IPS DF 6.9 (cell line): ENCODE data around the gene PCDH12.

Experiments used
- DNase-seq: peaks from one replicate; pipeline ENCODE4 v3.0.0-alpha.2; 2013; ENCODE audit warnings: low read depth, low spot score
- H3K27ac ChIP-seq: one replicate; pipeline ENCODE4 v1.5.1; 2013; ENCODE audit warnings: low read length, control low read depth
- H3K27me3 ChIP-seq: 2 replicates; pipeline ENCODE4 v1.6.1; 2013; ENCODE audit warnings: mild to moderate bottlenecking, low read length; ENCODE audit not compliant: control insufficient read depth, insufficient read depth
- H3K36me3 ChIP-seq: 2 replicates; pipeline ENCODE4 v1.6.1; 2013; ENCODE audit warnings: low read length; ENCODE audit not compliant: control insufficient read depth, insufficient read depth
- H3K4me1 ChIP-seq: 2 replicates; pipeline ENCODE4 v1.6.1; 2013; ENCODE audit warnings: low read length; ENCODE audit not compliant: control insufficient read depth, insufficient read depth
- H3K4me3 ChIP-seq: 2 replicates; pipeline ENCODE4 v1.5.1; 2013; ENCODE audit warnings: mild to moderate bottlenecking, low read length
- H3K9me3 ChIP-seq: 2 replicates; pipeline ENCODE4 v1.6.1; 2013; ENCODE audit warnings: low read length, inconsistent platforms; ENCODE audit not compliant: control insufficient read depth, insufficient read depth
- WGBS: extraction: QIAGEN DNeasy Blood & Tissue Kit; methylation state at CpG from one replicate; pipeline ENCODE4 v1.1.7; 2013; ENCODE audit warnings: mixed read lengths, missing lambda C conversion rate; ENCODE audit not compliant: insufficient read length, insufficient coverage; 5-methylcytosine and 5-hydroxymethylcytosine counted together

PCDH12 gene

GRCh38 chr5:141951332-141951781 lies 6.6 kb downstream of the PCDH12 start:
- H3K27me3 ChIP-seq: no peaks in the 10 kb centered on the region

GRCh38 chr5:141950207-141951005 lies 7.6 kb downstream of the PCDH12 start:
- WGBS: no CpG with 5 or more reads among the region's 3 CpGs
- H3K9me3 ChIP-seq: no peaks in the 10 kb centered on the region
- H3K4me1 ChIP-seq: peaks cover 2% of the 10 kb centered on the region

More at GRCh38 chr5:141951332-141951781, 6.6 kb downstream of the PCDH12 start:
- Histone ChIP-seq H3K9me3 (no peaks in the 10 kb centered on the region), H3K36me3 (no peaks in the 10 kb centered on the region), H3K4me1 (peaks cover 1% of the 10 kb centered on the region; the same call in 1 of the 2 replicates), H3K4me3 (no peak overlapping the region), H3K27ac (no peak overlapping the region)
- WGBS: no CpG with 5 or more reads among the region's 9 CpGs
- no peak for DNase-seq

GRCh38 chr5:141949511-141949910 lies 8.5 kb downstream of the PCDH12 start:
- DNase-seq: no peak
- Histone ChIP-seq H3K27me3 (no peaks in the 10 kb centered on the region), H3K9me3 (no peaks in the 10 kb centered on the region), H3K36me3 (no peaks in the 10 kb centered on the region), H3K27ac (no peak overlapping the region), H3K4me1 (peaks cover 4% of the 10 kb centered on the region), H3K4me3 (no peak overlapping the region)
- no CpG with 5 or more reads among the region's 2 CpGs for WGBS

More at GRCh38 chr5:141950207-141951005, 7.6 kb downstream of the PCDH12 start:
- H3K27ac ChIP-seq: no peak overlapping the region
- no peaks in the 10 kb centered on the region for H3K36me3 ChIP-seq
- H3K4me3 ChIP-seq: no peak overlapping the region
- no peak for DNase-seq
- H3K27me3 ChIP-seq: no peaks in the 10 kb centered on the region

- Histone ChIP-seq H3K36me3 (no peaks in the 10 kb centered on the region), H3K27me3 (no peaks in the 10 kb centered on the region), H3K4me3 (no peak overlapping the region), H3K27ac (no peak overlapping the region), H3K9me3 (no peaks in the 10 kb centered on the region), H3K4me1 (peaks cover 4% of the 10 kb centered on the region)
- no peak for DNase-seq
- no CpG with 5 or more reads among the region's 2 CpGs for WGBS
These were observed 9.2 kb downstream of the PCDH12 start for GRCh38 chr5:141948812-141949211.

GRCh38 chr5:141947316-141947715 lies 10.7 kb downstream of the PCDH12 start:
- Histone ChIP-seq H3K36me3 (no peaks in the 10 kb centered on the region), H3K27me3 (no peaks in the 10 kb centered on the region), H3K4me1 (peaks cover 4% of the 10 kb centered on the region), H3K4me3 (no peak overlapping the region), H3K27ac (no peak overlapping the region), H3K9me3 (no peaks in the 10 kb centered on the region)
- DNase-seq: no peak
- no CpG with 5 or more reads among the region's 4 CpGs for WGBS

- Histone ChIP-seq H3K4me1 (peaks cover 3% of the 10 kb centered on the region), H3K27ac (no peak overlapping the region), H3K36me3 (no peaks in the 10 kb centered on the region), H3K4me3 (no peak overlapping the region), H3K27me3 (no peaks in the 10 kb centered on the region), H3K9me3 (no peaks in the 10 kb centered on the region)
- DNase-seq: no peak
- no CpG with 5 or more reads among the region's 25 CpGs for WGBS
These were observed 12.4 kb downstream of the PCDH12 start for GRCh38 chr5:141945511-141946051.

- Histone ChIP-seq H3K27ac (no peak overlapping the region), H3K4me3 (no peak overlapping the region), H3K9me3 (no peaks in the 10 kb centered on the region), H3K27me3 (no peaks in the 10 kb centered on the region), H3K36me3 (peaks cover 5% of the 10 kb centered on the region; the same call in 1 of the 2 replicates), H3K4me1 (peaks cover 3% of the 10 kb centered on the region)
- no CpG with 5 or more reads among the region's 9 CpGs for WGBS
- no peak for DNase-seq
These were observed 13.9 kb downstream of the PCDH12 start for GRCh38 chr5:141944076-141944475.

- Histone ChIP-seq H3K36me3 (peaks cover 5% of the 10 kb centered on the region; the same call in 1 of the 2 replicates), H3K4me1 (peaks cover 3% of the 10 kb centered on the region), H3K27ac (no peak overlapping the region), H3K9me3 (no peaks in the 10 kb centered on the region), H3K27me3 (no peaks in the 10 kb centered on the region), H3K4me3 (no peak overlapping the region)
- DNase-seq: no peak
- WGBS: no CpG with 5 or more reads among the region's 9 CpGs
These were observed 15.7 kb downstream of the PCDH12 start for GRCh38 chr5:141942185-141942857.

GRCh38 chr5:141941779-141942178 lies 16.2 kb downstream of the PCDH12 start:
- H3K27me3 ChIP-seq: no peaks in the 10 kb centered on the region
- DNase-seq: no peak
- H3K4me1 ChIP-seq: peaks cover 3% of the 10 kb centered on the region
- H3K36me3 ChIP-seq: peaks cover 9% of the 10 kb centered on the region; the same call in 1 of the 2 replicates
- H3K27ac ChIP-seq: no peak overlapping the region
- no peak overlapping the region for H3K4me3 ChIP-seq
- no peaks in the 10 kb centered on the region for H3K9me3 ChIP-seq
- no CpG with 5 or more reads among the region's 6 CpGs for WGBS

GRCh38 chr5:141941307-141941706 lies 16.7 kb downstream of the PCDH12 start:
- Histone ChIP-seq H3K27ac (no peak overlapping the region), H3K9me3 (no peaks in the 10 kb centered on the region), H3K36me3 (peaks cover 13% of the 10 kb centered on the region; the same call in 1 of the 2 replicates), H3K27me3 (no peaks in the 10 kb centered on the region), H3K4me1 (peaks cover 3% of the 10 kb centered on the region), H3K4me3 (no peak overlapping the region)
- no peak for DNase-seq
- no CpG with 5 or more reads among the region's 6 CpGs for WGBS
